HG02981 (cell line): ENCODE results near the gene TBC1D21.

Experiments used
- ATAC-seq: cut with Tn5 transposase; IDR thresholded peaks from one replicate; pipeline ENCODE4 v1.9.1; 2021; ENCODE audit warnings: mild to moderate bottlenecking, moderate library complexity; ENCODE audit not compliant: unreplicated experiment

Gene TBC1D21

DNA sequence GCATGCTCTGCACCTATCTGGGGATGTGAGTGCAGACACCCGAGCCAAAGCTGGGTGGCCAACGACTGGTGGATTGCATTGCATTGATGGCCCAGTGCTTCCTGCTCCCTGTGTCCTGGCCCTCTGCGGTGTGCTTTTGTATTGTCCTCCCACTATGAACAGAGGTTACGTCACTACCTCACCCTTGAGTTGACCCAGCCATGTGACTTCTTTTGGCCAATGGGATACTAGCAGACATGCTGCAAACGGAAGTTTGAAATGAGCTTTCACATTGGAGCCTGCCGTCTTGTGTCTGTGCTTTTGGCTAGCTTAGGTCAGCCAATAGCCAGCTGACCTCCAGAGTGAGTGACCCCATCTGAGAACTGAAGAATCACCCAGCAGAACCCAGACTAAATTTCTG is 15.3 kb upstream of the TBC1D21 start:
- no peak for ATAC-seq

DNA sequence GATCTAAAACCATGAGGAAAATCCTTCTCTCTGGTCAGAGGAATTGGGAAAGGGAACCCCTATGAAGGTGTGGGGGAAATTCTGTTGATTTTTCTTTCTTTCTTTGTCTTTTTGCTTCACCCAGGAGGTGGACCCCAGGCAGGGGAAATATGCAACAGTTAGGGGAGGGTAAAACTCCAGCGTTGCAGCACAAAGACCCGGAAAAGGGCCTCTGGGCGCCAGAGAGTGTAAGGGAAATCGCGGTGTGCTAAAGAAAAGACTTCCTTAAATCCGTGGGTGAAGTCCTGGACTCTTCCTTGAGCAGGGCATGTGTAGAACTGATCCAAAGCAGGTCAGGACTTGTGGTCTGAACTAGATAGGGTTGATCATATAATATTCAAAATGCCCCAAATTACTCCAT is 11.1 kb upstream of the TBC1D21 start:
- no peak for ATAC-seq

DNA sequence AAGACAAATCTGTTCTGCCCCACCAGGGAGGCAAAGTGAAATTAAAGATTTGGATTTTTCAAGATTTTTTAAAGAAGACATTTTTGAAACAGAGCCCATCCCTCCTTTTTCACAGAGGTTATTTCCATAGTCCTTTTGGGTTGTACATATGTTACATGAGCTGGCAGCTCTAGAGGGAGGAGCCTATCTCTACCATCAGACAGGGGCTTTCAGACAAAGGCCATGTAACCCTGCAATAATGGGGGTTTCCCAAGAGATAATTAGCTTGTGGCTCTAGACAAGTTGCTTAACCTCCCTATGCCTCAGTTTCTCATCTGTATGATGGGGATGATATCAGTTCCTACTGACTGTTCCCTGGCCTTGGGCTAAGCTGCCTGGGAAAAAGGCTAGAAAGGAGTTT is 8.0 kb upstream of the TBC1D21 start:
- ATAC-seq: no peak

DNA sequence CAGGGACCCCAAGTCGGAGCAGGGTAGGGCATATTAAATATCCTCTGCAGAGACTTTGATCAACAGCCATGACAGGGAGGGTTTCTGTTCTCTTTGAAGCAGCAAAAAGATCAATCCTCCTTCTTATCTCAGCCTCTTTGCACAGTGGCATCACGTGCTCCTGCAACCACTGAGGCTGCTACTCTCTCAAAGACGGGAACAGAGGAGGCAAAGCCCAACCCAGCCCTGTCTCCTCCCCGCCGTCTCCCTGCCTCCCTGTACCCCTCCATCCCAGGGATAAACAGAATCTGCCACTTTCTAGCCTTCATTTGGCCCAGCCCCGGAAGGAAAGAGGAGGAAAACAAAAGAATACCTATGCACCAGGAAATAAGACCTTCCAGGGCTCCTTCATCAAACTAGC is 7.5 kb upstream of the TBC1D21 start:
- ATAC-seq: no peak

DNA sequence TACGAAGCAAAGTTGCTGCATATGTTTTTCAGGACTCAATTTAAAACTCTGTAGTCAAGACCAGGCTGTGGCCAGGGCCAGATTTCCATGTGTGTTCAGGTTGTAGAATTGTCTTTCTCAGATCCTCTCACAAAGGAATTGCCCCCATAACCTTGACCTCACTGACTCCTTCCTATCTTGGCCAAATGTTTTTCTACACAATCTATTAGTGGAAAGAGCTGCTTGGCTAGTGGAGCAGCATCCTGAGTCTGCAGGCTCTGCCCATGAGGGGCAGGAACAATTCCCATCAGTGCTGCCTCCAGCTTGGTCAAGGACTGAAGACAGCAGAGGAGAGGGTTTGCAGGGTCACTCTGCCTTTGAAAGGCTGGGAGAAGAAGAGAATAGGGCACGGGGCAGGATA is 6.9 kb upstream of the TBC1D21 start:
- no peak for ATAC-seq

DNA sequence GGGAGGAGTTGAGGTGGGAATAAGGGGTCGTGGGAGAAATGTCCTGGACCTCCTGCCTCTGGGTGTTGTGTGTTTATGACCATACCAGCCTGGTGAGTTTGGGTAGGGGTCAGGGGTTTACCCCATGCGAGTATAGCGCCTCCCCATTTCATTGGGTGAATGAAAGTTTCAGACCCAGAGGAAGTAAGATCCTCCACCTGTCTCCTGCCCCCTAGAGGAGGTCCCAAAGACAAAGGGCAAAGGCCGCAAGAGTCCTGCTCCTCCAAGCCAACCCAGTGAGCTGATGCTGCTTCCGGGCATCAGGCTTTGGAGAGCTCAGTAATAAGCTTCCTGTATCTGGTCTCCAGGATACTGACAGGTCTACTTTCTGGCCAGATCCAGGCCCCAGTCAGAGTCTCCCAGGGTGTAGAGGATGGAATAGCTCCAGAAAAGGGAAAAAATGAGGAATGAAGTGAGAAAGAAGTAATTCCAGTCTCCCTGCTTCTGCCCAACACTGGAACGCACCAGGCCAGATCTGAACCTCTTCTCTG is 6.4 kb upstream of the TBC1D21 start:
- no peak for ATAC-seq

DNA sequence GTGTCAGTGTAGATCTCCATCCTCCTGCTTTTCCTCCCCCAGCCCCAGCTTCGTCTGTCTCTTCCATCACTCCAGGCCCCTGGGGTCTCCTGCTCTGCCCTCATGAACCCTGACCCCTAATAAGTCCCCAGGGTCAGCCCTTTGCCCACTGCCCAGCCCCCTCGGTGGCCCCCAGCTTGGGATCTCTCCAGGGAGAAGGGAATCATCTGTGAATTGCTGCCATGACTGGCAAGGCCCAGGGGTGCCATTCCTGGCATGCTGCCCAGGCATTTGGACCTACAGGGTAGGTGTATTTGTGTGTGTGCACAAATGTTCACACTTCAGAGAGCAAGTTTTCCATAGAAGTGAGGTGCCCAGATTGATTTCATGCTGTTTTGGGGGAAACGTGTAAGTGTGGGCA is 5.9 kb upstream of the TBC1D21 start:
- no peak for ATAC-seq

DNA sequence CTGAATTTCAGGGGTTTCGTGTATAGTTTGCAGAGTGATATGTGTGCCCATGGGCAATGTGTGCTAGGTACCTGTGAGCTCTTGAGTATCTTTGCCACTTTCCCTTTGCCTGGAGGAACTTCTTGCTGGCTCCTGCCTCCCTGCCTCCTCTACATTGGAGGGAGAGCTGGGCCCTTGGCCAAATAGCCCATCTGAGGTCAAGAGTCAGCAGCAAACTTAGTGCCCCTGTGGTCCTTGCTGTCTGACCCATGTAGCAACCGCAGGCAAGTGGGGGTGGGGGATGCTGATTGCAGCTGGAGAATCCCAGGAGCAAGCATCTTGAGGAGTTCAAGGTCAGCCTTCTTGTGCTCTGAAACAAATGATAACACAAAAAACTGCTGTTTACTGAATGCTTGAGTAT is 5.4 kb upstream of the TBC1D21 start:
- no peak for ATAC-seq

DNA sequence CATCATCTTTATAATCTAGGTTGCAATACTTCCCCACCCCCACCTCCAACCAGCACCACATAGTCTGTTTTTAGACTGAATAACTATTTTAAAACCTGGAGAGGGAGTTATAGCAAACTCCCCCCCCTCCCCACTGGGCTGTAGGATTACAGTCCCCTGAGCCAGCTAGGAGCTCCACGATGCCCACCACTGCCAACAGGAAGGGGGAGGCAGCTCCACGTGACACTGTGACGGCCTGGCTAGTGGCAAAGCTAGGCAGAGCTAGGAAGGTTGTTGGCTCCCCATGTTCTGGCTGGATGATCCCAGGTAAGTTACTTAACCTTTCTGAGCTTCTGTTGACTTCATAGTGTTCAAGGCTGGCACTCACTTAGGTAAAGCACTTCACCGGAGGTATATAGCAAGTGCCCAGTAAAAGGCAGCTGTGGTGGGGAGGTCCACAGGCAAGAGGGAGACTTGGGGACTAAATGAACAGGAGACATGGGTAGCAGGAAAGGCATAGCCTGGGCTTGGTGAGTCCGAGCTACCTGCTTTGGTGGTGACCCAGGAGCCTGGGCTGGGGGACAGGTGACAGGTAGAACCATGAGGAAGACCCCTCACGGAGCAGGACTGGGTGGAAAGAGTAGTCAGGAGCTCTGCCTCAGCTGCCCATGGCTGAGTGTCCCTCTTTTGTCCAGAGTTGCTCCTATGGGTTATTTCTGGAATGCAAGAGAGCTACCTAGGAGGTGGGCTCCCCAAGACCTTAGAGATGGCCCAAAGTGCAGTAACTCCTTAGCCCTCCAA is 4.0 kb upstream of the TBC1D21 start:
- ATAC-seq: no peak

DNA sequence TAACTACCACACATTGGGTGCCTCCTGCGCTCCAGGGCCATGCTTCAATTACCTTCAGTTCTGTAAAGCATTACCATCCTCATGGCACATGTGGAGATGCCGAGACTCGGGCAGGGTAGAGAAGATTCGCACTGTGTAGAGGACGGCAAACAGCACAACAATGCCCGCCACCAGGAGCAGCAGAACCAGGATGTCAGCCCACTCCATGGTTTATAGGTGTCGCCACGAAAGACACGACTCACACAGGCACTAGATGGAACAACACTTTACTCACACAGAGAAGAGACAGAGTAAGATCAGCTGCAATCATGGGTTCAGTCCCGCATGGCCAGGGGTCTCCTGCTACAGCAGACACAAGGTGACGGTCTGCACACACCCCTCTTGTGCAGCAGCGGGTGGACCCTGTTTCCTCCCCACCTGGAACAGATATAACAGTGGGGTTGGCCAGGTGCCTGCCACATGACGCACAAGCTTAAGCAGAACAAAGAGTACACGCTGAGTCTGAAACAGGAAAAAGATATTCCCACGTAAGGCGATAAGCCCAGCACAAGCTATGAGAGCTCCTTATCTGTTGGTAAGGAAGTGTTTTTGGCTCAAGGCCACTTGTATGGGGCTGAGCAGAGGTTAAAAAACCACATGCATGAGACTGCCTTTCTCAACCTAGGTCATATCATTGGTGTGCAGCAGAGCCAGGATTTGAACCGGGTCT is 2.5 kb upstream of the TBC1D21 start:
- ATAC-seq: no peak

DNA sequence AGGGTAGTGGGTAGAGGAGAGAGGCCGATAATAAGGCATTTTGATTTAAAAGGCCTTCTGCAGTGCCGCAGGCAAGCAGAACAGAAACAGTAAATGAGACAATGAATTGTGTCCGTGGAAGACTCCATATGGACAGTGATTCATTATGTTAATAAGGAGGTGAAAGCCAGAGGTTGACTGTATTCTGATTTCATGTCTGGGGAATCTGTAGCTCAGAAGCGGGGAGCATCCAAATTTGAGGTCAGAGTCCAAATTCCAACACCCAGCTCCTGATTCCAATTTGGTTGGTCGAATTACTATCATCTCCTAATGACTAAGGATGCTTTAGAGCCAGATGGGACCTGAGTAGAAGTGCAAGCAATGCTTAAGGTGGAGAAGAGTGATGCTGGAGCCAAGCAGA is 1.0 kb upstream of the TBC1D21 start:
- no peak for ATAC-seq

DNA sequence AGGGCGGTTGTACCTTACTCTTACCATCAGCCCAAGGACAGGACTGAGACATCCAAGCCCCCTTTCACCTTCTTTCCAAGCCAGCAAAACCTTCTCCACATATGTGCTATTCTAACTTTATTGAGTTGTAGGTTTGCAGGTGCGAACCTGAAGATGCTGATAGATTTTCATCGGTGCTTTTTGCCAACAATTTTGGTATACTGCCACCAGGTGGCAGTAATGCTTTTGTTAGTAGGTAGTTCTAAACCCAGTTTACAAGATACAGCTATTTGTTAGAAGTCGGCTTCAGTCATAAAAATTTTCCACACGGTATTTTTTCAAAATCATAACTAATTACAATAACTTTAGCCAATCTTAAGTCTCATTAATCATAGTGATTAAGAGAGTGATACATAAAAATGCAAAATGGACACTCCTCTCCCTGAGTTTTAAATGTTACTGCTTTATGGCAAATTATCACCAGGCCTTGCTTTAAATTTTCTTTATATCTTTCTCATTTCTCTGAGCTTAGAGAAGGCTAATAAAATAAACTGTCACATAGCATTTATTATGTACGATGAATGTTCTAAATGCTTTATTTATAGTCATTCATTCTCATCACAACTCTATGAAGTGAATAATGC is 636 bp downstream of the TBC1D21 start:
- ATAC-seq: no peak

DNA sequence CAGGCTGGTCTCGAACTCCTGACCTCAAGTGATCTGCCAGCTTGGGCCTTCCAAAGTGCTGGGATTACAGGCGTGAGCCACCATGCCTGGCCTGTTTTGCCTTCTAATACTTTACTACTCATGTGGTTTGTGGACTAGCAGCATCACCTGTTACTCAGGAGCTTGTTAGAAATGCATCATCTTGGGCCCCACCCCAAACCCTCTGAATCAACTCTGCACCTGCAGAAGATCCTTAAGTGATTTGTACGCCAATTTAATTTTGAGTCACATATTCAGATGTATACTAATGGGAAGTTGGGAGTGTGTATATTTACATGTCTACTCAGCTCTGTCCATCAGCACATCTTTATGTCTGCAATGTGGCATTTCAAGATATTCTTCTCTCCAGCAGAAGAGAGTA is 6.1 kb downstream of the TBC1D21 start:
- no peak for ATAC-seq

DNA sequence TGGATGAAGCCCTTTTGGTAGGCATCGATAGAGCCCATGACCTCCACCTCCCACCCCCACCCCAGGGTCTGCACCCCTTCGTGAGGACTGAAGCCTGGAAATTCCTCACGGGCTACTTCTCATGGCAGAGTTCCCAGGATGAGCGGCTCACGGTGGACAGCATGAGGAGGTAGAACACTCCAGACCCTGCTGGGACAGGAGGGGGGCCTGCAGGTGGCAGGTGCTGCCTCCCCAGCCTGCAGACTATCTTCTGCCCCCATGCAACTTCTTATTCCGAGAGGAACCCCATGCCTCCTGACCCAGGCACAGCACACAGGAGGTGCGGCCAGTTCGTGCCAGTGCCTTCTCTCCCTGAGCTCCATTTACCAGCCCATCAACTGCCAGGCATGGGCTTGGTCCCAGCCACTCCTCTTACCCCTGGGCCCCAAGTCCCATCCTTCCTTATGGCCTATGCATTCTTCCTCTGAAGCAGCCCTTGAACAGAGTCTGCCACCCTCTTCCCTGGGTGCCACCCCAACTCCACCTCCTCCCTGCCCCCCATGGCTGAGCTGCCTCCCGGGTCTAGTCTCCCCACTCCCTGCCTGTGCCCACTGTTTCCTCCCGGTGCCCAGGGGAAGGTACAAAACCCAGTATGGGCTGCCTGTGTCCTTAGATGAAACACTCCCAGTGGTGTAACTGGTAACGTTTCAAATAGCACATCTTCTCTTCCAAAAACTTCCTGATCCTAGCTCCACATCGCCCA is 8.4 kb downstream of the TBC1D21 start:
- ATAC-seq: no peak

DNA sequence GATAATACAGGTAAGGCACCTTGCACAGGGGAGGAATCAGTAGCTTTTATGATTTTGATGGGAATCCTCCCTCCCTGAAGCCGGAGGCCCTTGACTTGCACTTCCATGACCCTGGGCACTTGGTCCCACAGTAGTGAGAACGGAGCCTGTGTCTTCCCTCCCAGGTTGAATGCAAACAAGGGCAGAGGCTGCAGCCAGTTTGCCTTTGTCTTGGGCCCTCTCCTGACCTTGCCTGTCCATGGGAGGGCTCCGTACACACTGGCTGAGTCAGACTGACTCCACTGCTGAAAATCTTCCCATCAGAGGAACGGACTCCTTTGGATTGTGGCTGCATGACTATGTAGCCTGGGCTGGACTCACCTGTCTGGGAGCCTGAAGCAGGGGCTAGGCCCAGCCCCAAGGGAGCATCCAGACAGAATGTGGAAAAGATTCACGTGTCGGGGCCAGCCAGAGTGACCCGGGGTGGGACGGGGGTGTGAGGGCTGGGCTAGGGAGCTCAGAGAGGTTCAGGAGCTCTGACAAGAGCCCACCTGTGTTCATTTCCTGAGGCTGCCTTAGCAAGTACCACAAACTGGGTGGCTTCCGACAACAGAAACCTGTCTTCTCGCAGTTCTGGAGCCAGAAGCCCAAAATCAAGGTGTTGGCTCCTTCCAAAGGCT is 9.5 kb downstream of the TBC1D21 start:
- no peak for ATAC-seq

DNA sequence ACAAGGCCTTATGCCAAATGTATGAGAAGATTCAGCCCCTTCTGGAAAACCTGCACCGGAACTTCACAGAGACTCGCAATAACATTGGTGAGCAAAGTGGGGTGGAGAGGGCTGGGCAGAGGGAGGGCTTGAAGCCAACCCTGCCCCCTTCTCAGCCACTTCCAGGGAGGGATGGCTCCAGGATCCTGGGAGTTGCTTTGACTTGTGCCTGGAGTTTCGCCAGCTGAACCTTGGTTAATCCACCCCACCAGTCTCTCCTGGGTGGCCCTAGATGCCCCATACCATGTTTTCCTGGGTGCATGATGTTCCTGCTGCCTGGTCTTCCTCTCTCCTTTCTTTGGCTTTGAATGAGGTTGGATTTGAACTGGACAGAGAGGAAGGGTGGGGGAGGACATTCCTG is 10.8 kb downstream of the TBC1D21 start:
- no peak for ATAC-seq

DNA sequence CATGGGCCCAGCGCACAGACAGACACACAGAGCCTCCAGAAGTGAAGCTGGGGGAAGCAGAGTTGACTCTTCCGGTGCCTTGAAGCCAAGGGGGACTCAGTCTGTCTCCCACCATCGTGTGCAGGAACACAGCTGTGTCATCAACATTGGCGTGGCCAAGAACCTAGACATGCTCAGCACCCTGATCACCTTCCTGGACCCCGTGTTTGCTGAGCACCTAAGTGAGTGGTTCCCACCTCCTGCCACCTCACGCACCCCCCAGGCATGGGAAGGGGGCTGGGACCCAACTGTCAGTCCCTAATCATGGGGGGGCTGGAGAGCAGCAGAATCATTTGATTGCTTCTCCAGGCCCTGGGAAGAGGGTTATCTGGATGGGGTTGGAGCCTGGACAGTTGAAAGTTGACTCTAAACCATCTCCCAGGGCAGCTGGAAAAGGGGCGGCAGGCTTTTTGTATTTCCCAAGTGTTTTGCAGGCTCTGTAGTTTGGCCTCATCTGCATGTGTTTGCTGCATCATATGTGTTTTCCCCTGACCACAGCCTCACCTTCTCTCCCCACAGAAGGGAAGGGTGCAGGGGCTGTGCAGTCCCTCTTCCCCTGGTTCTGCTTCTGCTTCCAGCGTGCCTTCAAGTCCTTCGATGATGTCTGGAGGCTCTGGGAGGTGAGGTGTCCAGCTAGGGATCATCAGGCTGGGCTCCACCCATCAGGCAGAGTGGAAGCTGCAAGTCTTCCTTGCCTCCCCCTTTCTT is 12.8 kb downstream of the TBC1D21 start:
- no peak for ATAC-seq

DNA sequence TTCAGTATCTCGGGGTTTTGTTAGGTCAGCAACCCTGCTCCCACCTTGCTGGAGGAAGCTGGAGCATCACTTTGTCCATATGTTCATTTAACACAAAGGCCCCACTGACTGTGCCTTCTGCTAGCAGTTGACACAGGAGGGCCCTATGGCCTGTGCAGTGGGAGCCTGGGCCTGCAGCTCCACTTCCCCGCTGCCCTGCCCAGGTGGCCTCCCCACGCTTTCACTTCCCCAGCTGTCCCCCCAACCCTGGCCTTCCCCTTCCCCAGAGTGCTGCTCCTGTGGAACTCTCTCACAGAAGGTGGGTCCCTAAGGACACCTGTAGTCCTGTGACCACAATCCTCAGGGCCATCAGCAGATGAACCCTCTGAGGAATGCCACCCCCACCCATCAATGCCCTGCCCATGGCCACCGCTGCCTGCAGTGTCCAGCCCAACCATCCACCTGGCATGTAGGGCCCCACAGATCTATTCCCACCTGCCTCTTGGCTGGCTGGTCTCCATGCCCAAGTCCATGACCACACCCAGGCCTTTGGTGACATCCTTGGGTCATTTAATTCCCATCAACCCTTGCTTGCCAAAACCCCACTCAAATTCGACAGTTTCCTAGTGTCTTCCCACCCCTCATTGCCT is 13.5 kb downstream of the TBC1D21 start:
- no peak for ATAC-seq

DNA sequence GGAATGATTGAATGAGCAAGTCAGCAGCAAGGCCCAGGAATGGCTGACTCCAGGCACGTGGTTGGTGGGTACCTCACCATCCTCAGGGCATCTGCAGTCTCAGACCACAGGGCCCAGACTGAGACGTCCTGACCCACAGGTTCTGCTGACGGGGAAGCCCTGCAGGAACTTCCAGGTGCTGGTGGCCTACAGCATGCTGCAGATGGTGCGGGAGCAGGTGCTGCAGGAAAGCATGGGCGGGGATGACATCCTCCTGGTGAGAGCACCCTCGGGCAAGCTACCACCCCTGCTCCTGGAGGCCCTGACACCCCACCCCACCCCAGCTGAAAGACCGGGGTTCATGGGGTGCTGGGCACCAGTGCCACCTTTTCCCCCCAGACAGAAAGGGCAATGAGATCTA is 14.1 kb downstream of the TBC1D21 start:
- ATAC-seq: no peak
